ENCODE data around the gene NUDT6. TPM values are rescaled to one million over a fixed set of nuclear protein-coding genes. Genes with fewer than 3 reads are reported as not detected.

The NUDT6 gene
- total RNA-seq = 1 to 10 TPM; 3.7 to 7.6 (median 4.3) TPM
- polyA plus RNA-seq = 1 to 10 TPM; 3.3 to 4.1 (median 3.6) TPM
- long read RNA-seq, donor 1, partial matches to known transcripts = 0 of 3 reads
- long read RNA-seq, donor 1, other reads (novel, unspliced or antisense) = 1 of 3 reads
- long read RNA-seq, donor 2, partial matches to known transcripts = 1 of 5 reads
- long read RNA-seq, donor 2, other reads (novel, unspliced or antisense) = 1 of 5 reads

- peaks cover 0 to 1% of the 10 kb centered on the region in 2 donors for H3K36me3 ChIP-seq (ENCODE audit: insufficient read depth in 1 of 2, low read depth in 1 of 2)
- H3K27ac ChIP-seq = peak within 1 kb of the TSS; percentile 67
- peaks cover 19% of the 10 kb centered on the region for H3K4me1 ChIP-seq
- no peak for TF ChIP-seq CTCF (IDR thresholded peaks at IDR 0.05)
- peak; percentile 80 to 95 (median 90) for ATAC-seq
- no peaks in the 10 kb centered on the region for H3K9me3 ChIP-seq
- DNase-seq = peak; percentile 55 to 75
- WGBS, 3 donors = 0 to 1% (median 0%) methylated on average over 59 to 63 of the region's 63 CpGs
- intact Hi-C loops (cut with DNase I) = loop anchor here in 1 of 2 donors (5.0 kb wide), 1 partner anchor 190 kb away; the partner anchor contains the start of gene BBS12
- no peaks in the 10 kb centered on the region for H3K27me3 ChIP-seq (ENCODE audit: insufficient read depth in 3 of 3, low read length in 2 of 3)
- H3K4me3 ChIP-seq = peak within 1 kb of the TSS; percentile 84
Measured at GRCh38 chr4:122921971-122922876, at the start of gene NUDT6. NUDT6 (minus strand) TSS chr4:122922597; CDS start chr4:122922572, 25 bp downstream.

- 70 to 75% (median 71%) methylated on average over 6 of the region's 6 CpGs for WGBS, 3 donors
- no peak overlapping the region for H3K4me3 ChIP-seq
- H3K27me3 ChIP-seq (ENCODE audit: insufficient read depth in 3 of 3, low read length in 2 of 3) = no peaks in the 10 kb centered on the region
- H3K4me1 ChIP-seq = no peaks in the 10 kb centered on the region
- H3K27ac ChIP-seq = no peak overlapping the region
- no peak for TF ChIP-seq CTCF (IDR thresholded peaks at IDR 0.05)
- DNase-seq (no peak), ATAC-seq (no peak)
- intact Hi-C loops (cut with DNase I) = no loop called here
- no peaks in the 10 kb centered on the region for H3K36me3 ChIP-seq (ENCODE audit: insufficient read depth in 1 of 2, low read depth in 1 of 2)
- H3K9me3 ChIP-seq = no peaks in the 10 kb centered on the region
Measured at GRCh38 chr4:122968227-122968812, 45.9 kb upstream of the NUDT6 start.

- 96 to 97% (median 97%) methylated on average over 3 of the region's 3 CpGs for WGBS, 3 donors
- no peaks in the 10 kb centered on the region for H3K9me3 ChIP-seq
- no peaks in the 10 kb centered on the region for H3K27me3 ChIP-seq (ENCODE audit: insufficient read depth in 3 of 3, low read length in 2 of 3)
- TF ChIP-seq CTCF (IDR thresholded peaks at IDR 0.05) = no peak
- H3K36me3 ChIP-seq (ENCODE audit: insufficient read depth in 1 of 2, low read depth in 1 of 2) = no peaks in the 10 kb centered on the region
- DNase-seq = no peak
- no peak overlapping the region for H3K4me3 ChIP-seq
- intact Hi-C loops (cut with DNase I) = no loop called here
- no peaks in the 10 kb centered on the region for H3K4me1 ChIP-seq
- no peak overlapping the region for H3K27ac ChIP-seq
- no peak for ATAC-seq
Measured at GRCh38 chr4:122967231-122967630, 44.8 kb upstream of the NUDT6 start.

GRCh38 chr4:122966201-122966600, 43.8 kb upstream of the NUDT6 start:
- Histone ChIP-seq H3K27ac (no peak overlapping the region), H3K4me1 (no peaks in the 10 kb centered on the region), H3K36me3 (ENCODE audit: insufficient read depth in 1 of 2, low read depth in 1 of 2) (no peaks in the 10 kb centered on the region), H3K9me3 (no peaks in the 10 kb centered on the region), H3K27me3 (ENCODE audit: insufficient read depth in 3 of 3, low read length in 2 of 3) (no peaks in the 10 kb centered on the region), H3K4me3 (no peak overlapping the region)
- intact Hi-C loops (cut with DNase I) = no loop called here
- TF ChIP-seq CTCF (IDR thresholded peaks at IDR 0.05) = no peak
- DNase-seq = no peak
- no peak for ATAC-seq
- WGBS, 3 donors = 83 to 90% (median 87%) methylated on average over 4 of the region's 4 CpGs

Measured in psoas muscle (tissue), 8 donors.